Caco-2 (cell line): Measurements from ENCODE around the gene HSPG2. TPM values are rescaled to one million over a fixed set of nuclear protein-coding genes. Genes with fewer than 3 reads are reported as not detected.

ENCODE experiments used
- BruUV-seq: library from RNA; stranded (reverse); fragments of 400-500 nt; replicated peaks from 2 replicates; lab custom pipeline; 2021; lab: Mats Ljungman, UMichigan
- CTCF ChIA-PET: fragments of 300-600 bp; sonication (Branson Sonifier 250); formaldehyde crosslinking; loops from one replicate; lab custom pipeline; 2022; ENCODE audit warnings: antibody characterized with exemption; lab: Charles Lee
- POLR2A ChIA-PET: fragments of 300-600 bp; sonication (Branson Sonifier 250); formaldehyde crosslinking; loops from one replicate; lab custom pipeline; 2022; ENCODE audit warnings: antibody characterized with exemption; lab: Charles Lee
- DNase-seq, 2 experiments: peaks; one replicate each; pipeline versions ENCODE4 v3.0.0 to v3.0.0-alpha.2; 2020 to 2022
- H3K27me3 ChIP-seq: replicated peaks from 2 replicates; pipeline ENCODE4 v1.6.0; 2011; ENCODE audit warnings: low read length; ENCODE audit not compliant: control insufficient read depth, insufficient read depth
- H3K36me3 ChIP-seq: 2 replicates; pipeline ENCODE4 v1.5.1; 2011; ENCODE audit warnings: low read length; ENCODE audit not compliant: control insufficient read depth, insufficient read depth
- H3K4me1 ChIP-seq: fragments of 250-450 bp; sonication (Bioruptor Pico); 2 replicates; pipeline ENCODE4 v1.5.1; 2020; ENCODE audit warnings: mild to moderate bottlenecking
- H3K4me3 ChIP-seq: 2 replicates; pipeline ENCODE4 v1.5.1; 2011; ENCODE audit warnings: low read depth, mild to moderate bottlenecking, control low read depth, low read length
- H3K9me3 ChIP-seq: fragments of 250-450 bp; sonication (Bioruptor Pico); 2 replicates; pipeline ENCODE4 v1.5.1; 2020; ENCODE audit warnings: mild to moderate bottlenecking, moderate library complexity
- H3K27ac Mint-ChIP-seq: one replicate; pipeline ENCODE4 v1.8.0; 2022; ENCODE audit warnings: mixed read lengths; ENCODE audit not compliant: unreplicated experiment
- H3K27me3 Mint-ChIP-seq: one replicate; pipeline ENCODE4 v1.8.0; 2022; ENCODE audit warnings: mixed read lengths; ENCODE audit not compliant: insufficient read depth, unreplicated experiment
- H3K36me3 Mint-ChIP-seq: one replicate; pipeline ENCODE4 v1.8.0; 2022; ENCODE audit warnings: mild to moderate bottlenecking, mixed read lengths; ENCODE audit not compliant: insufficient read depth, unreplicated experiment
- H3K4me1 Mint-ChIP-seq: one replicate; pipeline ENCODE4 v1.8.0; 2022; ENCODE audit warnings: low read depth, mixed read lengths; ENCODE audit not compliant: unreplicated experiment
- H3K4me3 Mint-ChIP-seq: one replicate; pipeline ENCODE4 v1.8.0; 2022; ENCODE audit warnings: mild to moderate bottlenecking, moderate library complexity, mixed read lengths; ENCODE audit not compliant: unreplicated experiment
- H3K9me3 Mint-ChIP-seq: one replicate; pipeline ENCODE4 v1.8.0; 2022; ENCODE audit warnings: mixed read lengths; ENCODE audit not compliant: unreplicated experiment
- CTCF ChIP-seq, 2 experiments: fragments of 200-600 bp in 1 of 2; IDR thresholded peaks; 1 replicate in 1 of 2; 2 replicates in 1 of 2; pipeline versions ENCODE4 v1.5.1 to v1.8.0; 2011 to 2022; ENCODE audit warnings: antibody characterized with exemption in 1 of 2, control low read depth in 1 of 2, inconsistent platforms in 1 of 2, low read depth in 1 of 2, low read length in 1 of 2, mild to moderate bottlenecking in 1 of 2, moderate library complexity in 1 of 2; ENCODE audit not compliant: insufficient read depth in 1 of 2, severe bottlenecking in 1 of 2, unreplicated experiment in 1 of 2
- intact Hi-C: fragments of 100-400 bp; cut with micrococcal nuclease; formaldehyde crosslinking; loops from one replicate; pipeline ENCODE4 v1.10.0; 2022; ENCODE audit not compliant: unreplicated experiment
- total RNA-seq: library from RNA; stranded (reverse); gene quantifications from 2 replicates; pipeline ENCODE4 v1.2.3, GENCODE V29; 2022

Gene HSPG2
- total RNA-seq, 1 experiment from 2014 or later = 237 TPM

GRCh38 chr1:21913763-21914162, 23.3 kb downstream of the HSPG2 start:
- H3K36me3 ChIP-seq = no peaks in the 10 kb centered on the region; the same call in 1 of the 2 replicates
- Mint-ChIP-seq H3K27ac (peak overlapping the region; percentile 83), H3K4me3 (no peak overlapping the region), H3K27me3 (no peaks in the 10 kb centered on the region), H3K9me3 (no peaks in the 10 kb centered on the region), H3K36me3 (peaks cover 52% of the 10 kb centered on the region), H3K4me1 (peaks cover 44% of the 10 kb centered on the region)
- H3K4me3 ChIP-seq = no peak overlapping the region
- ChIA-PET POLR2A (no interaction called here), CTCF (interaction anchor here (0.6 kb wide), 1 partner anchor 348 kb away, joined by 4 read pairs; no protein-coding TSS in a partner anchor)
- BruUV-seq = no TSS peak
- peaks cover 63% of the 10 kb centered on the region for H3K4me1 ChIP-seq
- no peak for DNase-seq
- TF ChIP-seq CTCF (IDR thresholded peaks at IDR 0.05; ENCODE audit: insufficient read depth in 1 of 2, low read depth in 1 of 2, low read length in 1 of 2, severe bottlenecking in 1 of 2, unreplicated experiment in 1 of 2) = no peak
- H3K27me3 ChIP-seq = no peaks in the 10 kb centered on the region
- intact Hi-C loops = no loop called here
- H3K9me3 ChIP-seq = no peaks in the 10 kb centered on the region

- no peak for TF ChIP-seq CTCF (IDR thresholded peaks at IDR 0.05; ENCODE audit: insufficient read depth in 1 of 2, low read depth in 1 of 2, low read length in 1 of 2, severe bottlenecking in 1 of 2, unreplicated experiment in 1 of 2)
- peaks cover 45% of the 10 kb centered on the region for H3K4me1 Mint-ChIP-seq
- CTCF ChIA-PET = no interaction called here
- intact Hi-C loops = no loop called here
- peaks cover 48% of the 10 kb centered on the region for H3K36me3 Mint-ChIP-seq
- H3K9me3 ChIP-seq = no peaks in the 10 kb centered on the region
- H3K36me3 ChIP-seq = no peaks in the 10 kb centered on the region; the same call in 1 of the 2 replicates
- H3K27me3 ChIP-seq = no peaks in the 10 kb centered on the region
- H3K4me3 Mint-ChIP-seq = no peak overlapping the region
- no TSS peak for BruUV-seq
- POLR2A ChIA-PET = interaction anchor here (0.8 kb wide), 1 partner anchor 10 kb away, joined by 6 read pairs; no protein-coding TSS in a partner anchor
- H3K9me3 Mint-ChIP-seq = no peaks in the 10 kb centered on the region
- no peak for DNase-seq
- H3K27ac Mint-ChIP-seq = peak overlapping the region; percentile 83
- H3K4me3 ChIP-seq = no peak overlapping the region
- no peaks in the 10 kb centered on the region for H3K27me3 Mint-ChIP-seq
- peaks cover 60% of the 10 kb centered on the region for H3K4me1 ChIP-seq
Observed at GRCh38 chr1:21913258-21913657, 23.9 kb downstream of the HSPG2 start.

GRCh38 chr1:21912038-21912758, 24.9 kb downstream of the HSPG2 start:
- Mint-ChIP-seq H3K4me1 (peaks cover 49% of the 10 kb centered on the region), H3K9me3 (no peaks in the 10 kb centered on the region), H3K27ac (peak overlapping the region; percentile 83), H3K4me3 (no peak overlapping the region), H3K36me3 (peaks cover 58% of the 10 kb centered on the region), H3K27me3 (no peaks in the 10 kb centered on the region)
- CTCF ChIA-PET = interaction anchor here (1.0 to 1.1 kb wide), 2 partner anchors 10 to 24 kb away, joined by 3 to 5 read pairs; no protein-coding TSS in a partner anchor
- Histone ChIP-seq H3K9me3 (no peaks in the 10 kb centered on the region), H3K36me3 (no peaks in the 10 kb centered on the region; the same call in 1 of the 2 replicates), H3K4me1 (peaks cover 60% of the 10 kb centered on the region), H3K4me3 (no peak overlapping the region), H3K27me3 (no peaks in the 10 kb centered on the region)
- intact Hi-C loops = no loop called here
- DNase-seq = no peak
- no TSS peak for BruUV-seq
- POLR2A ChIA-PET = interaction anchor here (0.6 to 1.4 kb wide), 3 partner anchors 11 to 12 kb away, joined by 6 to 13 read pairs (median 7); no protein-coding TSS in a partner anchor
- no peak for TF ChIP-seq CTCF (IDR thresholded peaks at IDR 0.05; ENCODE audit: insufficient read depth in 1 of 2, low read depth in 1 of 2, low read length in 1 of 2, severe bottlenecking in 1 of 2, unreplicated experiment in 1 of 2)
